GM10266 (cell line): ENCODE measurements around the gene STMP1.

Source experiments
- DNase-seq: peaks from one replicate; pipeline ENCODE4 v3.0.0; 2012; ENCODE audit errors: extremely low spot score
- CTCF ChIP-seq: IDR thresholded peaks from 2 replicates; pipeline ENCODE4 v1.5.1; 2012; ENCODE audit warnings: mild to moderate bottlenecking, low read depth; ENCODE audit not compliant: control insufficient read depth, insufficient read depth; ENCODE audit errors: missing control alignments

Gene STMP1

GRCh38 chr7:135662373-135663114 is at the start of gene STMP1:
TSS of gene STMP1 (plus strand) at chr7:135662514.
- TF ChIP-seq CTCF, result peak; percentile 75
- peak; percentile 93 for DNase-seq

GRCh38 chr7:135616136-135616535 is 46.2 kb upstream of the STMP1 start:
- DNase-seq, result no peak
- no peak for TF ChIP-seq CTCF

GRCh38 chr7:135617781-135618180 is 44.5 kb upstream of the STMP1 start:
- no peak for TF ChIP-seq CTCF
- no peak for DNase-seq

GRCh38 chr7:135618510-135618909 is 43.8 kb upstream of the STMP1 start:
- DNase-seq, result no peak
- TF ChIP-seq CTCF, result no peak

- DNase-seq, result no peak
- no peak for TF ChIP-seq CTCF
These were observed 41.9 kb upstream of the STMP1 start for GRCh38 chr7:135620447-135620846.

GRCh38 chr7:135620980-135621850 is 41.1 kb upstream of the STMP1 start:
- TF ChIP-seq CTCF, result peak; percentile 74
- DNase-seq, result peak; percentile 19
